ENCODE results near the gene OR1J1. TPM values are rescaled to one million over a fixed set of nuclear protein-coding genes. Genes with fewer than 3 reads are reported as not detected.

Gene OR1J1
- total RNA-seq: not detected in 2 replicates

GRCh38 chr9:122477826-122478225, at the start of gene OR1J1:
TSS of gene OR1J1 (minus strand) at chr9:122477926. CDS start at chr9:122477926, 0 bp downstream.

GRCh38 chr9:122527193-122527592, 49.5 kb upstream of the OR1J1 start, which contains the start of gene OR1N1:
TSS of gene OR1N1 (minus strand) at chr9:122527293. CDS start at chr9:122527293, 0 bp downstream.

GRCh38 chr9:122518841-122519240, 41.1 kb upstream of the OR1J1 start, which contains the start of gene OR1J4:
TSS of gene OR1J4 (plus strand) at chr9:122519141. CDS start at chr9:122519141, 0 bp downstream.

GRCh38 chr9:122510502-122510901, 32.8 kb upstream of the OR1J1 start, which contains the start of gene OR1J2:
TSS of gene OR1J2 (plus strand) at chr9:122510802. CDS start at chr9:122510802, 0 bp downstream.

Other genes starting within 250 kb of the OR1J1 start
- gene LHX6, start 249.0 kb downstream of the OR1J1 start, total RNA-seq: under 0.01 TPM in 1 of 2 replicates, not detected in the other
- gene RBM18, start 213.1 kb downstream of the OR1J1 start, total RNA-seq: 8.0 and 8.5 TPM in 2 replicates
- 48.0 and 61.0 TPM in 2 replicates for gene MRRF, start 213.0 kb downstream of the OR1J1 start, total RNA-seq
- gene PTGS1, start 106.9 kb downstream of the OR1J1 start, total RNA-seq: 1.9 TPM in 2 replicates
- not detected in 2 replicates for gene OR1J2, start 32.9 kb upstream of the OR1J1 start, total RNA-seq
- not detected in 2 replicates for gene OR1J4, start 41.2 kb upstream of the OR1J1 start, total RNA-seq
- gene OR1N1, start 49.4 kb upstream of the OR1J1 start, total RNA-seq: not detected in 2 replicates
- not detected in 2 replicates for gene OR1N2, start 75.2 kb upstream of the OR1J1 start, total RNA-seq
- not detected in 2 replicates for gene OR1L8, start 105.5 kb upstream of the OR1J1 start, total RNA-seq
- gene OR1Q1, start 136.8 kb upstream of the OR1J1 start, total RNA-seq: not detected in 2 replicates
- gene OR1B1, start 179.7 kb upstream of the OR1J1 start, total RNA-seq: not detected in 2 replicates
- 0.24 TPM in 1 of 2 replicates, not detected in the other for gene OR1L1, start 183.8 kb upstream of the OR1J1 start, total RNA-seq
- not detected in 2 replicates for gene OR1L3, start 197.2 kb upstream of the OR1J1 start, total RNA-seq
- gene OR1L4, start 246.1 kb upstream of the OR1J1 start, total RNA-seq: not detected in 2 replicates

Measured in tracheal epithelial cell (primary cell).